NK-92 treated with Interleukin-12 subunit alpha and Interleukin-12 subunit beta, amount 100 ng/mL, for 24 hours (cell line): ENCODE results near the gene ZNF688.
"Not testable (repeated sequence)": the region's sequence is repeated elsewhere in the genome, so short reads cannot be mapped to it uniquely, and the experiment has no call there.

Experiments
- DNase-seq: peaks from one replicate; lab custom pipeline; 2025; lab: John Stamatoyannopoulos, UW

Gene ZNF688

DNA sequence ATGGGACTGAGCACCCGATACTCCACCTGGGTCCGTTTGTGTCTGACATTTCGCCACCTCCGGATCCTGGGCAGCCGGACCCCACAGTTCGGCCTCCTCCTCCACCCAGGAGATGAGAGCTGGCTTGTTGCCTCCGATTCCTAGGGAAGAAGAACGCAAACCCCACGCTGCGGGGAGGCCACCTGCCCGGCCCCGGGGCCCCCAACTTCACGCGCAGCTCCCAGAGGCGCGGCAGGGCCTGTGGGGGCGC is 13.9 kb downstream of the ZNF688 start:
- DNase-seq = no peak

DNA sequence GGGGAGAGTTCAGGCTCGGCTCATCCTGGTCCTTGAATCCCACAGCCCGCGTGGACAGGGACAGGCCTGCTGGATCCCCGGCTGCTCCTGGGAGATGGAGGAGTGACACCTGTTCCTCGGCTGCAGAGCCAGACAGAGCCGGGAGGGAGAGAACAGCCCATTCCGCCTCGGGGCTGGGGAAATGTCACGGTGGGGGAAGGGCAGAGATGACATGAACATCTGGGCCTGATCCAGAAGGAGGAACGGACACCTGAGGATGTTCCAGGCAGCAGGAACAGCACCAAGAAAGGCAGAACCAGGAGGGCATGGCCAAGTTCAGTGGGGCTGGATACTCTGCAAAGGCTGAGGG is 15.4 kb downstream of the ZNF688 start:
- DNase-seq = no peak

GRCh38 chr16:30555315-30556124 is 16.0 kb downstream of the ZNF688 start:
- DNase-seq = no peak

GRCh38 chr16:30554557-30555314 is 16.8 kb downstream of the ZNF688 start:
- DNase-seq = no peak

DNA sequence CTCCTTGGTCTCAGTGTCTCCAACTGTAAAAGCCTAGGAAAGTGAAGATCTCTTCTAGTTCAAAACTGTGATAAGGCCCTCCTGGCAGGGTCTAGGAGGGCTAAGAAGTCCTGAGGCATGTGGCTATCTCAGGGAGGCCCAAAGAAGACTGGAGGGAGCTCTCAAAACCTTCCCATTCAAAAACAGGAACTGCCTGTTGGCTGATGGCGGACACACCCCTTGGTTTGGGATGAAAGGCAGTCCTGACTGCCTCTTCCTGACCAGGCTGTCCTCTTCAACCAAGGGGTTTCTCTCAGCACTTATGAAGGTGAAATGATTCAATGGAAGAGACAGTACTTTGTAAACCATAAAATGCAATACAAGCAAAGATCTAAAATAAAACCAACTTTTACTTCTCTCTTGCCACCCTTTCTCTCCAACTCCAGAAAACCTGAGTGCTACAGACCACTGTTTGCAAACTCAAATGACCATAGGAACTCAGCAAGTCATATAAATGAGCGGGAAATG is 18.1 kb downstream of the ZNF688 start:
- no peak for DNase-seq

DNA sequence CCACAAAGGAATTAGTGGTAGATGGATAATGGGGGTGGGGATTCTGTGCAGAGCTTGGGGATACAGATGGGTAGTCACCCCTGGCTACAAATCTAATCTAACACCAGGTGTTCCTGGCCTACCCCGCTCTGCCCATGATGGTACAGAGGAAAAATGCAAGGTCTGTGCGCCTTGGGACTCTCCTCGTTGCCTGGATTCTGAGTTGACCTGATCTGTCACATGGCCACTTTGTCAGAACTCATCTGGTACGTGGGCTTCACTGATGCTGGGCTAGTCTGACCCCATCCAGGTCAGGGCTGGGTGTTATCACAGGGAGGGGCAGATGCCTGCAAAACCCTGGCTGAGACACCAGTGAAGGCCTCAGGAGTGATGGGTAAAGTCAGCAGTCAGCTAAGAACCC is 18.6 kb downstream of the ZNF688 start:
- no peak for DNase-seq

DNA sequence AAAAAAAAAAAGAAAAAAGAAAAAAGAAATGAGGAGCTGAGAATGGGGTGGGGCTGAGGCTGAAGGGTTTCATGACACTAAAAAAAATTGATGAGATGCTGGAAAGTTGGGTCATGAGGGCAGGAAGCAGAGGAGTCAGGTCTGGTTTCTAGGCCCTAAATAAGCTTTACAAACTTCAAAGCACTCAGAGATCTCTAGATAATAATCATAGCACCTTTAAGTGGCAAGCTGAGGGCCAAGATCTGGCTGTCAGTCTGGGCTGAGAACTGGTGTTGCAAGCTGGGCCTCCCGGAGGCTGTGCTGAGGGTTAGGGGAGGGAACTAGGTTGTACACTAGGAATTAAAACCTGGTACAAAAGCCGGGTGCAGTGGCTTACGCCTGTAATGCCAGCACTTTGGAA is 19.7 kb downstream of the ZNF688 start:
- no peak for DNase-seq

GRCh38 chr16:30548416-30549253 is 22.9 kb downstream of the ZNF688 start:
- no peak for DNase-seq

GRCh38 chr16:30546115-30546514 is 25.4 kb downstream of the ZNF688 start:
- no peak for DNase-seq

- no peak for DNase-seq
Measured at GRCh38 chr16:30543067-30543466, 28.4 kb downstream of the ZNF688 start.

- no peak for DNase-seq
Measured at GRCh38 chr16:30541502-30542329, 29.8 kb downstream of the ZNF688 start.

DNA sequence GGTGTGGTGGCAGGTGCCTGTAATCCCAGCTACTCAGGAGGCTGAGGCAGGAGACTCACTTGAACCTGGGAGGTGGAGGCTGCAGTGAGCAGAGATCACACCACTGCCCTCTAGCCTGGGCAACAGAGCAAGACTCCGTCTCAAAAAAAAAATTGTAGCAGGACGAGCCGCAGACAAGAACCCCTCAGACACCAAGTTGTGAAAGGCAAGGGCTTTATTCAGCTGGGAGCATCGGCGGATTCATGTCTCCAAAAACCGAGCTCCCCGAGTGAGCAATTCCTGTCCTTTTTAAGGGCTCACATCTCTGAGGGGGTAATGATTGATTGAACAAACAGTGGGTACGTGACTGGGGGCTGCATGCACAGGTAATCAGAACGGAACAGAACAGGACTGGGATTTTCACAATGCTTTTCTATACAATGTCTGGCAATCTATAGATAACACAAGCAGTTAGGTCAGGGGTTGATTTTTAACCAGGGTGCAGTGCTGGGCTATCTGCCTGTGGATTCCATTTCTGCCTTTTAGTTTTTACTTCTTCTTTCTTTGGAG is 30.5 kb downstream of the ZNF688 start:
- DNase-seq = not testable (repeated sequence)

GRCh38 chr16:30539986-30540526 is 31.5 kb downstream of the ZNF688 start:
- not testable (repeated sequence) for DNase-seq

DNA sequence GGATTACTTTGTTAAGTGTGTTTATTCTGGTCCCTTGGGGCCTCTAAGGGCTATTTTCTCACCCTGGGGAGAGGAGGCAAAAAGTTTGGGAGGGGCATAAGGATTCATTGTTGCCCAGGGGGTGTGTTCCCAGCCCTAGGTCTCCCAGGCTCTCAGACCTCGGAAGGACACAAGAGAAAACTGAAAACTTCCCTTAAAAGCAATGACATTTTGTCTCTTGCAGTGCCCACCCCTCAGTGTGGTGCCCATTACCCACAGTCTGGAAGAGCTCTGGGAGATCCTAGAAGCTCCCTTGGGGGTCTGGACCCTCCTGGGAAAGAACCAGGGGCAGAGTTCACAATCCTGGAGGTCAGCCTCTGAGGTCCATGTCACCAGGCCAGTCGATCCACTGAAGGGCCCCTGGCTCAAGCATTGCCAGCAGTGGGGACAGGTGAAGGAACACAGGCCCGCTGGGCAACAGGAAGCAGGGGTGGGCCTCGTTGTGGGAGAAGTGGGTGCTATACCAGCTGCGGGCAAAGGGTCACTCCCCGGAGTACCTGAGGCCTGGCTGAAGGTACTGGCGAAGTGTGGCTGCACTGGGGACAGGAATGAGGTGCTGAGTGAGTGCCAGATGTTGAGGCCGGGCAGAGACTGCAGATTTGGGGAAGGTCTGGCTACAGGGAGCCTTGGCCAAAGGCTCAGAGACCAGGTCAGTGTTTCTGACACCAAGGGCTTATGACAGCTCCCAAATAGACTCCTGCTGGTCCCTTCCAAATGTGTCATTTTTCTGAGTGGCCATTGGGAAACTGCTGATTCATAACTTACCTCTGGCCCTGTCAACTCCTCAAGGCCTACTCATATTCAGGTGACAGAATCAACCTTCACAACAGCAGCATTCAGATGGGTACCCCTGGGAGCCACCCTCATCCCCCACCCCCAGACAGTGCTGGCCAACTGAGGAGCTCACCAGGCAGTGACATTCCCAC is 32.2 kb downstream of the ZNF688 start:
- no peak for DNase-seq

DNA sequence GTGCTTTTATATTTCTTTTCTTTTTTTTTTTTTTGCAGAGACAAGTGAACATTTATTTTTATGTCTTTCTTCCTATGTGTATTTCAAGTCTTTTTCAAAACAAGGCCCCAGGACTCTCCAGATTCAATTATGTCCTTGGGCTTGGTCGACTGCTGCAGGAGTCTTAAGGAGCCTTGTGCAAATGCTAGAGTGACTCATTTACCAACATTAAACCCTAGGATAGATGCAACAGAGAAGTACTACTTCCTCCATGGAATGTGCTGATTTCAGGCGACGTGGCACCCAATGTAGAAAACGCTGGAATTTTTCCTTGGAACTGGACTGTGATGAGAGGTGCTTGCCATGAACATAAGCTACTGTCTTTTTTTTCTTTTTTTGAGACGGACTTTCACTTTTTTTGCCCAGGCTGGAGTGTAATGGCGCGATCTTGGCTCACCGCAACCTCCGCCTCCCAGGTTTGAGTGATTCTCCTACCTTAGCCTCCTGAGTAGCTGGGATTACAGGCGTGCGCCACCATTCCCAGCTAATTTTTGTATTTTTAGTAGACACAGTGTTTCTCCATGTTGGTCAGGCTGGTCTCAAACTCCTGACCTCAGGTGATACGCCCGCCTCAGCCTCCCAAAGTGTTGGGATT is 35.0 kb downstream of the ZNF688 start:
- not testable (repeated sequence) for DNase-seq

DNA sequence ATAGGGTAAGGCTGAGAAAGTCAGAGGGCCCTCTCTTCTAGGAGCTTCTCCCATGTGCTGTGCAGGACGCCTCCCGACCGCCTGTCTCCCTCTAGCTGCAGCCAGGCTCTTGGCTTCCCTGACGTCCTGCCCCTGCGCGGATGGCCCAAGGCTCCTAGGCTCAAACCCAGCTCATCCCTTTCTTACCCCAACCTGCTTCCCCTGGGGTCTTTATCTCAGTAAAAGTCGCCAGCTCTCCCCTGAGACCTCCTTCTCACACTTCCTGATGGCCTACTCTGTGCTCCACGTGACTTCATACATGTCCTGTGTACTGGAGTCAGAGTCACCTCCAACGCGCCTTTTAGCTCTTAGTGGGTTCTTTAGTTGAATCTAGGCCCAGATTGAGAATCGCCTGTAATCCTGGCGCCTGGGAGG is 35.7 kb downstream of the ZNF688 start:
- DNase-seq = peak; percentile 67

GRCh38 chr16:30535106-30535776 is 36.3 kb downstream of the ZNF688 start:
- DNase-seq = no peak

DNA sequence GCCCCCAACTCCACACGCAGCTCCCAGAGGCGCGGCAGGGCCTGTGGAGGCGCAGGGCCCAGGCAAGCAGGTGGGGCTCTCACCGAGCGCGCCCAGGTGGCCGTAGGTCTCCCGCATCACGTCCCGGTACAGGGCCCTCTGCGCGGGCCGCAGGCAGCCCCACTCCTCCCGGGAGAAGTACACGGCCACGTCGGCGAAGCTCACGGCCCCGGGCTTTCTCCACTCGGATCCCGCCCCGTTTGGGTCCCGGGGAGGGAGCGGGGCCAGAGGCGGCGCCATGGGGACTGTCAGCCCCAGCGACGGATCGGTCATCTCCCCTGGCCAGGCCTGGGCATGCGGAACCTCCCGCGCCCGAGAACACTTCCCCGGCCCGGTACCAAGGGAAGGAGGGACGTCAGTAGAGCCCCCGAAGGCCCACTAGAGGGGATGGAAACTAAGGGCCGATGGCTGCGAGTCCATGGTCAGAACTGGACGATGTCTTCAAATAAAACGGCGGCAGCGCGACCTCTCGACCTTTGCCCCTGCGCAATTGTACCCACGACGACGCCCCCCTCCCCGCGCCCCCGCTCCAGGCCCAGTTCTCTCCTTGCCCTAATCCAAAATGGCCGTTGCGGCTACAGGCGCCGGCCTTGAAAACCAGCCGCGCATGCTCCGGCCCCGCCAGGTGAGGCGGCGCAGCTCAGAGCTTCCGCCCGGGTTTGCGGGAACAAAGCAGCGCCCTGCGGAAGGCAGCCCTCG is 37.0 kb downstream of the ZNF688 start, which contains the start of gene ZNF747:
Gene ZNF747 (minus strand): TSS at position 491 of the 738 bp plus-strand sequence. CDS start 179 bp downstream, at position 312.
- DNase-seq = peak; percentile 89
